IPS DF 4.7 (cell line): ENCODE data around the gene SORCS2.

Experiments used
- DNase-seq: peaks from one replicate; pipeline ENCODE4 v3.0.0-alpha.2; 2013; ENCODE audit warnings: low spot score; ENCODE audit errors: extremely low read depth

SORCS2 gene

DNA sequence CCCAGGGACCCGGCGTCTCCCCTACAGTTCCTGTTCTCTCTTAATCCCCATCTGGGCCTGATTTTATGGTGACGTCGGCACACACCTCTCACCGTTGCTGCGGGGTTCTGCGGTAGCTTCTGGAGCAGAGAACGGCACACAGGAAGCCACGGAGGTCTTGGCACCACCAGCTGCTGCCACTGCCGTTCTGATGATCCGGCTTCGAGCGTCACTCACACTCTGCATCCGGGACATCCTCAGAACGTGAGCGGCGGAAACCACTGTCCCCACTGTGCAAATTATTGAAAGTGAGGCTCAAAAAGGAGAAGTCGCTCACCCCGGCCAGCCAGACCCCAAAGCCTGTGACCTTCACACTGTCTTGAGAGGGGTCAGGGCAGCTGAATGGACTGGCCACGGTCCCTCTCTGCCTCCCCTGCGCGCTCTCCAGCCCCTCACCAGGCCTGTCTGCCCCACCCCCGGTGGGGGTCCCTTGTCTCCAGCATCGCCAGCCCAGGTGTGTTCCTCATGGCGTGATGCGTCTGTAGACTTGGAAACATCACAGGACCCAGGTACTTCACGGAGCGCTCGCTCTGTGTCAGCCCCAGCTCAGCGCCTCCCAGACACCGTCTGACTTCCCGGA, 546.2 kb downstream of the SORCS2 start:
- no peak for DNase-seq

DNA sequence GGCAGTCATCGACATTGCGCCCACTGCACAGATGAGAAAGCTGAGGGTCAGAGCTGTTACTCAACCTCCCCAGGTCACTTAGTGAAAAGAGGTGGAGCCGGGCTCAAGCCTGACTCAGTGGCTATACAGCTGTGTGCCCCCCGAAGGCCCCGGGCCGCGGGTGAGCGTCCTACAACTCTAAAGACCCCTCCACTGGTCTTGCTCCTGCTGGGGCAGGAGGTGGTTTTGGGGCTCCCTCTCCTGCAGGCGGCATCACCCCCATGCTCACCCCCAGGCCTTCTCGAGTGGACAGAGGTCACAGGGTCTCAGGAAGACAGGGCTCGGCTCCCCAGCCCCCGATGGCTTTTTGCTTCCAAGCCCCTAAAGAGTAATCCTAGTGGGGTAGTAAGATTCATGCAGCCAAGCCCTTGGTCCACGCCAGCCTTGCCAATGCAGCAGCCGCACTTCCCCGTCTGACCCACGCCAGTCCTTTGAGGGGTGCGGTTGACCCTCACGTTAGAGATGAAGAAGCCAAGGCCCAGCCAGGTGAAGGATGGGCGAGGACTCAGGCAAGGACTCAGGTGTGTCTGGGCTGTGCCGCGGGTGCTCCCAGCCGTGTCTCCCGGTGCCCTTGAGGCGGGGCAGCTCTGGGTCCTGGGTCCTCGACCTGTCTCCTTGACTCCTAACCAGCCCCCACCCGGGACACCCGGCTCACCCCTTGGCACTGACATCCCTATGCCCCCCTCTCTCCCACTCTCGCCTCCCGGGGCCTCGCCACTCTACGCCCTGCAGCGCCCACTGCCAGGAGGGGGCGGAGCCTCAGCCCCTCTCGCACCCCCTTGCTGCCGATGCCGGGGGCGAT, 547.0 kb downstream of the SORCS2 start:
- DNase-seq = no peak

DNA sequence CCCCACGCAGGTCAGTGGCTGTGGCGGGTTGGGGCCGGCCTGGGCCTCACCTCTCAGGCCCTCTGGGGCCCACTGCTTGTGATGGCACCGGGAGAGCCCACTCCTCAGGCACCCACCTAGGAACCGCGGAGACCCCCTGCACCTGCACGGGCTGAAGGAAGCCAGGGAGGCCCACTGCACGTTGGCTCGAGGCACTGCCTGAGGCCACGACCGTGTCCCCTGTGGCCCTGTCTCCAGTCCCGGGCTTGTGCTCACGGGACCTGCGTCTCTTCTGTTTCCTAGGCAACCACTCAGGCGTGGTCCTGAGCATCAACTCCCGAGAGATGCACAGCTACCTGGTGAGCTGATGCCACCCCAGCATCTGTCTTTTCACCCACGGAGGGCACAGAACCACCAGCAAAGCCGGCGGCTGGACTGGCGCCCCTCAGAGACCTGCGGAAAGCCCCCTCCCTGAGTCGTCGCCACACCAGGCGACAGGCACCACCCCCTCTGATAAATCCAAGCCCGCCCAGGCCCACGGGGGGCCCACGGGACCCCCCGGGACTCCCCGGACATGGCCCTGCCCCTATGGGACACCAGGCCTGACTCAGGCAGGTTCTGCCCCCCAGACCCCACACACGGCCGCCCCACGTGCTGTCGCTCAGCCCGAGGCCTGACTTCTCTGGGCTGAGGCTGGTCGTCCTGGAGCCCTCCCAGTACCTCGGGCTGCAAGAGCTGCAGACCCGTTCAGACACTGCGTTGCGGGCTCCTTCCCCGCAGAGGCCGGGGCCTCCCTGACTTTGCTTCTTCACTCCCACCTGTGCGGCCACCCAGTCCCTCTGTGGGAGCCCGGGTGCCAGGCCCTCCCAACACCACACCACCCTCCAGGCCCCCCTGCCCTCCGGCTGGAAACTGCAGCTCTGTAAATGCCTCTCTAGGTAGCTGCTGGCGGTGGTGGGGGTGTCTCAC, 547.9 kb downstream of the SORCS2 start:
- DNase-seq = no peak

DNA sequence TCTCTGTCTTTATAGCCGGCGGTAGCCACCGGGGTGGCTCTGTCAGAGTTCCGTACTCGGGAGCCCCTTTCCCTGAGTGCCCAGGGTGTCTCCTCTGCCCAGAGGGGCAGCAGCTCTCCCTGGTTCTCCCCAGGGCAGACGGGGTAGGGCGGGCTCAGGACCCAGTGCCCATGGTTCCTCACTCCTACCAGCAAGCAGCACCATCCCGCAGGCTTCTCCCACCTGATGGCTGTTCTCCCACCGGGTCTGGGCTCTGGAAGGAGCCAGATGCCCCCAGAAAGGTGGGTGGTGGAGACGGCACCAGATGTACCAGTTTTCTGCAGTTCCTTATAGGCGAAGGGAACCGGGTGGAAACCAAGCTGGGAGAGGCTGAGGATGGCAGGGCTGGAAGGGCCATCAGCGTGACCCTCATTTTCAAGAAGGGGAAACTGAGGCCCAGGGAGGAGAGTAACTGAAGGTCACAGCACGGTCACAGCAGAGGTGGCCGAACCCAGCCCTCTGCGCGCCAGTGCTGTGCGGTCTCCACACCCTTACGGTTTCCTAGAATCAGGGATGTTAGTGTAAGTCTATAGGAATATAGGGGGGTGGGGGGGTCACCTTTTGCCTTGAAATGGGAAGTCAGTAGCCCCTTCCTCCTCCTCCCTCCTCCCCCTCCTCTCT, 548.7 kb downstream of the SORCS2 start:
- DNase-seq = no peak

DNA sequence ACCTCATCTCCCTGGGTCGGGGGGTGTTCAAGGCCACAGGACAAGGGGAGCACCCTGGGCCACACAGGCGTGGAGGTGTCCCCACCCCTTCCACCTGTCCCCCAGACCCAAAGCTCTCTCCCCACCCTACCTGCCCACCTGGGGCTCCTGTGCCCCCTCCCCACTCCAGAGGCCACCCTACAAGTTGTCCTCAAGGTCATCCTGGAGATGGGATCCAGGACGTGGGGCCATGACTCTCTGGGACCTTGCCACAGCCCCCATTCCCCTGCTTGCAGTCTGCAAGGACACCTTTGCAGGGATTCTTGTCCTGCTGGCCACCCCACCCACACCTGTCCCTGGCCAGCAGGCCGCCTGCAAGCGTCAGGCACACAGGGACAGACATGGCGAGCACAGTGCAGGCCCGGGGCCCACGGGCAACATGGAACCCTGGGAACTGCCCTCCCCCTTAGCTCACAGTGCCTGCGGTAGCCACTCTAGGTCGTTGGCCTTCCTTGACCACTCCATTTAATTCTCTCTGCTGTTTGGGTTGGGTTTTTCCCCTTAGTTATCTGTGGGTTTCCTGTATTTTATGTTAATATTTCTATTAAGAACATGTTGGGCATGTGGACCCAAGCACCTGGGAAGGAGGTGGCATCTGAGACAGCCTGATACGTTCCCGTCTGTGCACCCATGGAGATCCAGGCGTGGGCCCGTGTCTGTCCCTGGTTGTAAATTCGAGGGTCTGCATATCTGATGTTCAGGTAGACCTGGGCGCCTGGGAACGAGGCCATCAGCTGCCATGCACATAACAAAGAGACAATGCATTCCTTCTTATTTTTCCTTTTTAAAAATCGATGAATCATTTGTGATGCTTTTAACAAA, 549.8 kb downstream of the SORCS2 start:
- no peak for DNase-seq

DNA sequence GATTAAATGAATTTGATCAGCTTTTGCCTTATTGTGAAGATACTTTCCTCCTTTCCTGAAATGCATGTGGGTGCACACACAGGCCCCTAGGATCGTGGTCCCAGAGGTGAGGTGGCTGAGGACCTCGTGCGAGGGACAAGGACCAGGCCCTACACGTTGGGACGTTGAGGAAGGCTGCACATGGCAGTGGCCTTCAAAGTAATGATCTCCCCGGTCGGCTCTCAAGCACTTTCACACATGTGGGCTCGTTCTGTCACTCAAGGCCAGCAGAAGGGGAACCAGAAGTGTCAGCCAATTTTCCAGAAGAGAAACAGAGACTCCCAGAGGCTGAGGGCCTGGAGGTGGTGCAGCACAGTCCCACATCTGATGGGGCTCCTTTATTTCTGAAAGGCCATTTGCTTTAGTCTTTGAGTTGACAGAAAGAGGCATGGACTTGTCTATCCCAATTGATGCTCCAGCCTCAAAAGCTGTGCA, 550.5 kb downstream of the SORCS2 start:
- DNase-seq = no peak

DNA sequence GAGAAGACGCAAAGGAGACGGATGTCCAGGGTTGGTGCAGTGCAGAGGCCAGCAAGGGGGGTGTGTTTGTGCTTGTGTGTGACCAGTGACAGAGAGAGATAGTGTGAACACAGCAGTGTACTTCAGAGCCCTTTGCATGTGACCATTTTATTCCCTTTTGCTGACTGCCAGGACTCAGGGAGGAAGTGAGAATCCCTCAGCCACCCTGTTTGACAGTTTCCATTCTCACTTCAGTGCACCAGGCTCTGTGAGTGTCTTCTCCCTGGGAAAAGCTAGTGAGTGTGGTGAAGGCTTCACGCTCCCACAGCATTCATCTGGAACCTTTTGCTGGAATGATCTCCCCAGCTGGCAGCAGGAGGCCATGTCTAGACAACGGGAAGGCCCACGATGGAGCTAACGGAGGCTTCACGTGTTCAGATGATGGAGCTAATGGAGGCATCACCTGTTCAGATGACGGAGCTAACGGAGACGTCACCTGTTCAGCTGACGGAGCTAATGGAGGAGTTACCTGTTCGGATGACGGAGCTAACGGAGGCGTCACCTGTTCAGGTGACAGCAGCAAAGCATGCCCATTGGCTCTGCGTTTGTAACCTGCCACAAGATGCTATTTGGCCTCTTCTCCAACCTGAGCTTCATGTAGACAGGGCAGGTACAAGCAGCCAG, 551.9 kb downstream of the SORCS2 start:
- DNase-seq = no peak

DNA sequence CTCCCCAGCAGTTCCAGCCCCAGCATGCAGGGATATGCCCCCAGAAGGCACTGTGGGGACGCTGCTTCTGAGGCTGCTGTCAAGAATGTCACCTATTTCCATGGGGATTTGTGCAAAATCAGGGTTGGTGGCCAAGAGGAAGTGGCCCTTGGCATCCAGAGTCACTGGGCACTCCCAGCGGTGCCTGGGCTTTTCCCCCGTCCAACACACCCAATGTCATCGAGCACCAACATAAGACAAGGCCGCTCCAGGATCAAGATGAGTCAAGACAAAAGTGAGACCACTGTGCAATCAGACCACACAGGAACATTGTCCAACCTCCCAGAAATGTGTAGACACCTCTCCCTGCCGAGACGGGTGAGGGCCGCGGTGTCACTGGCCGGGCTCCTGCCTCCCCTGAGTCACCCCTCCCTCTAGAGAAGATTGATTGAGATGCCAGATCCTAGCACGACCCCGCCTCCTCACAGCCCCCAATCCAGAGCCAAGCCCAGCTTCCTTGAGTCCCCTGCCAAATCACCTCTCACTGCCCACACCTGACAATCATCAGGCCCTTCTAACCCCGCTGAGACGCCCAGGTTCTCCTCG, 553.1 kb downstream of the SORCS2 start:
- no peak for DNase-seq

DNA sequence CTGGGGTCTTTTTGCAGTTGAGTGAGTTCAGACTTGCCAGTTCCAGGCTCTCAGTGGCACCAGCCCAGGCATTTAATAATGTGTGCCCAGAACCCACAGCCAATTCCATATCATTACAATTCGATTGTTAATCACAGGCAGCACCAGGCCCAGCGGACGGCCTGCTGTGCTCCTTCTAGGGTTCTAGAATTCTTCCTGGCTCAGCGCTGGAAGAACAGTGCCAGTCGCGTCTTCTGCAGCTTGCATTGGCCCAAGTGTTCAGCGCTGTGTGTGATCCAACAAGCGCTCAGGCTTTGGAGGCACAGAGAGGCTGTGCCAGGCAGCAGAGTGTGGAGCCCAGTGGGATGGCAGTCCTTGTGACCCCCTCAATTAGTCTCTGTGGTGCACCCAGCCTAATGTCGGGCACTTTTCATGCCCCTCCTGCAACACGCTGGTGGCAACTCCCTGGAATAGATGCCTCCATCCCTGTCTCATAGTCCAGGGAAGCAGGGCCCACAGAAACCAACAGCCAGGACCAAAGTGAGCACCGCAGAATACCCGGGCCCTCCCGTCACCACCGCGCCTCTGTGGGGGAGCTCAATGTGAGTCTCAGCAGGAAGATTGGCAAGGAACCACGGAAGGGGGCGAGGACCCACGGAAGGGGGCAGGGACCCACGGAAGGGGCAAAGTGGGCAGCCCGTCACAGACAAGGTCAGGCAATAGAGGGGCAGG, 554.2 kb downstream of the SORCS2 start:
- no peak for DNase-seq

DNA sequence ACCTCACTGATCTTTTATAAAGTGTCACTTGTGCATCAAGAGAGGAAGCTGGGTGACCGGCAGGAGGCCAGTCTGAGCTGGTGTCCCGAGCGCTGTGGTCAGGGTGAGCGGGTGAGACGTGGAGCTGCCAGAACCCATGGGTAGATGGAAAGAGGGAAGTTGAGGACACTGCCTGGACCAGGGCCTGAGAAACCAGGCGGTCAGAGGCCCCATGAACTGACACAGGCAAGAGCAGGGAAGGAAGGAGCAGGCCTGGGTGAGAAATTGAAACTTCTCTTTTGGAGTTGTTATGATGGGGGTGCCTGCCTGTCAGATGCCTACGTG, 554.7 kb downstream of the SORCS2 start:
- no peak for DNase-seq

DNA sequence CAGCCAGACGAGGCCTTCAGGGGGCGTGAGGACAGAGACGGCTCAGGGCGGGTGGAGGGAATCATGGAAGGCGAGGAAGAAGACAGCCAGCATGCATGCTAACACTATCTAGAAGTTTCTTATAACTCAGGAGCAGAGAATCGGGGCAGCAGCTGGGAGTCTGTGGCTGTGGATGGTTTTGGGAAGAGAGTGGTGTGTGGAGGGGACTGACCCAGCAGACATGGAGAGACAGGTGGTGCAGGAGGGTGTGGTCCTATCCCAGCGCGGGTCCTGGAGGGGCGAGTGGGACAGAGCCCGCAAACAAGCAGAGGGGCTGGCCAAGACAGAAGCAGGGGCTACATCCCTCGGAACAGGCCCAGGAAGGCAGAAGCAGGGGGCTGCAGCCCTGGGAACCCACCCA, 555.2 kb downstream of the SORCS2 start:
- DNase-seq = no peak

DNA sequence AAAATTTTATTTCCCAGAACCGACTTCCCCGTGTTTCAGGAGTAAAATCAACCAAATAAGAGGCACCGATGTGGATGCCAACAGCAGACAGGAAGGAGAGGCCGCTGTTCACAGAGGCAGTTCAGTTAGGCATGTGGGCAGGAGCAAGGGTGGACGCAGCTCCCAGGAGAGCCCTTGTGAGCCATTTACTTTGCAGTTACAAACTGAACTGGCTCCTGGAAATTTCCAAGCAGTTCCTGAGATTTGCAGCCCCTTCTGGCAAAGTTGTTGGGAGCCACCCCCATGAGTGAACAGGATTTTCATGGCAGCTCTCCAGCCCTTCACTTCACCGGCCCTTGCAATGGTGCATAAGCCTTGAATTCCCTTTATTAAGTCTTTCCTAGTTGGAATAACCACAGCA, 558.2 kb downstream of the SORCS2 start:
- no peak for DNase-seq

DNA sequence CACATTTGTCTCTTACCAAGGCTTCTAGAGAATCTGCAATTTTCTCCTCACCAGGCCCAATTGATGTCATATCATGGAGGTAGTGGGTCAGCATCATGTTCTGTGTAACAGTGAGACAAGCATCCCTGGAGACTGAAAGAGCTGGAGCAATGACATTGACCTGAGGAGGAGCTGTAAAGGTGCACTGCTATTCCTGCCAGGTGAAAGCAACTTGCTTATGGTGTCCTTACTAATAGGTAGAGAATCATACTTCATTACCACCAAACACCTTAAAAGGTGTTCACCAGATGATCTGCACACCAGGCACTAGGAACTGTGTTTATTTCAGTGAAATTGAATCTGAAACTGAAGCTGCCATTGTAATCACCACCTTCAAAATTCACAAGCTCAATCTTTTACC, 558.6 kb downstream of the SORCS2 start:
- no peak for DNase-seq

DNA sequence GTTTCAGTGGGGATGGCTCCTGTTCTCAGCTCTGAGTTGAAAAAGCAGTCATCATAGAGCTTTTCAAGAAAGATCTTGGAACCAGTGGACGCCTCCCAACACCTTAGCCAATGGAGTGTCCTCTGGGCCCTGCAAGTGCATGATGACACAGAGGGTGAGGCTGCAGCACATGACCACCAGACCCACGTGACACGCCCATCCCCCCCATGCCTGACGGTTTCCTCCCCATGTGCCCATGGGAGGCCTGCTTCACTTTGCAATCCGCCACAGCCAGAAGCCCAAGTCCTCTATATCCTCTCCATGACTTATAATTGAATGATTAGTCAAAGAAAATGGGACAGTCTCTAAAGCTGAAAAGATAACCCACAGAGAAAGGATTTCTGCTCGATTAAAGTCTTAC, 560.3 kb downstream of the SORCS2 start:
- DNase-seq = no peak

DNA sequence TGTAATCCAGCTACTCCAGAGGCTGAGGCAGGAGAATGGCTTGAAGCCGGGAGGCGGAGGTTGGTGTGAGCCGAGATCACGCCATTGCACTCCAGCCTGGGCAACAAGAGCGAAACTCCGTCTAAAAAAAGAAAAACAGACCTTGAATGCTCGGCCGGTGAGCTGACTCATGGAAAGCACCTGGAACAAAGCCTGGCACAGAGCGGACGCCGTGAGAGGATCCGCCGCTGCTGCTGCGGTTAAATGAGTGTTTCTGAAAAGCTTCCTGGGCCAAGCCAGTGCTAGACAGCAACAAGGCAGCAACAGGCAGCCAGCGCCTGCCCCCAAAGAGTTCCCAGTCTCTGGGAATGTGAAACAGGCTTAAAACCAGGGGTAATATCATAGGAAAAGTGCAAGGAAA, 560.9 kb downstream of the SORCS2 start:
- DNase-seq = no peak

DNA sequence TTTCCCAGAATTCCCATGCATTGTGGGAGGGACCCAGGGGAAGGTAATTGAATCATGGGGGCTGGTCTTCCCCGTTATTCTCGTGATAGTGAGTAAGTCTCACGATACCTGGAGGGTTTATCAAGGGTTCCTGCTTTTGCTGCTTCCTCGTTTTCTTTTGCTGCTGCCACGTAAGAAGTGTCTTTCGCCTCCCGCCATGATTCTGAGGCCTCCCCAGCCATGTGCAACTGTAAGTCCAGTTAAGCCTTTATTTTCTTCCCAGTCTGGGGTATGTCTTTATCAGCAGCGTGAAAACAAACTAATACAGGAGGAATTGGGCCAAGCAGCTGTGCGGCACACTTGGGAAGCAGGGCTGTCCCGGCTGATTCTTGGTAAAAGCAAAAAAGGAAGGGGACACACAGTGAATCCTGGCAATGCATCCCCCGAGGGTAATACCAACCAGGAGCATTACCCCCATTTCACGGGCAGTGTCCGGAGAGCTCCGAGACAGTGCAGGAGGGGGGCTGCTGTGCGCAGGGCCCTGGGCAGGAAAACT, 561.7 kb downstream of the SORCS2 start:
- DNase-seq = no peak

DNA sequence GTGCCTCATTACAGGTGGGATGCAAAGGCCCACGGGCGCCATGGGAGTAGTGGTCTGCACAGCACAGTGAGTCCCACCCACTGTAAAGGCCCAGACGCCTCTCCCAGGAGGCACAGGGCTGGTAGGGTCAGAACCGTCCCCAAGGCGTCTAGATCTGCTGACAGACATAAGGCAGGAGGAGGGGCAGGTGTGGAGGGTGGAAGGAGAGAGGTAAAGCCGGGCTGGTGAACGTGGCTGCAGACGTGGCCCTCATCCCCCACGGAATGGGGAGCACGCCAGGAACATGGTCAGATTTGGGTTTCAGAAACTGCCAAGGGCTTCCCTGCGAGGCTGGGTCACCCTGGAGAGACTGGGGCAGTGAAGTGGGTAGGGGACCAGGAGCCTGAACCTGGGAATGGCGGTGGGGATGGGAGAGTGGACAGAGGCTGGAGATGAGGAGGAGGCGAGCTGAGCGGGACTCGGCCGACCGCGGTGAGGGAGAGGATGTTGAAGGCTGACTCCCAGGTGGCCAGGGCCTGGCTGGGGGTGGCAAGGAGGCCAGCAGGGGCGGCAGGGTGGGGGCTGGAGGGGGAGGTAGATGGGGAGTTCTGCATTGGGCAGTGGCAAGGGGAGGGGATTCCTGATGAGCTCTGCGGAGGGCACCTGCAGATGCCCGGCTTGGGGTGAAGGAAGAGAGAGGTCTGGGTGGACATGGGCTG, 562.4 kb downstream of the SORCS2 start:
- DNase-seq = no peak

DNA sequence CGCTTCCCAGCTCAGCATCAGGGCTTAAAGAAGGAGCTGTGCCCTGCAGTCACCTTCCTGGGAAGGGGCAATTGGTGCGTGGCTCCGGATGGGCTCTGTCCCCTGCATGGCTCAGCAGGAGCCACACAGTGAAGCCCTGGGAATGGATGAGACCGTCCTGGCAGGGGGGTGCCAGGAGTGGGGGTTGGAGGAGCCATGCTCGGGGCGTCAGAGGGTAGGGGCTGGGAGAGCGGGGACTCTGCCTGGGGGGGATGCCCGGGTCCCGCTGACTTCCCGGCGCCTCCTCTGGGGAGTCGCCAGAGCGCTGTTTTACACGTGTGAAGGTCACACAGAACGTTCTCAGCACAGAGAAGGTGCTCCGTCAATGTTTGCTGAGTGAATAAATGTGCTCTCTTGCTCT, 563.2 kb downstream of the SORCS2 start:
- DNase-seq = no peak
